ENCODE data around the gene TDRD10.

DNA sequence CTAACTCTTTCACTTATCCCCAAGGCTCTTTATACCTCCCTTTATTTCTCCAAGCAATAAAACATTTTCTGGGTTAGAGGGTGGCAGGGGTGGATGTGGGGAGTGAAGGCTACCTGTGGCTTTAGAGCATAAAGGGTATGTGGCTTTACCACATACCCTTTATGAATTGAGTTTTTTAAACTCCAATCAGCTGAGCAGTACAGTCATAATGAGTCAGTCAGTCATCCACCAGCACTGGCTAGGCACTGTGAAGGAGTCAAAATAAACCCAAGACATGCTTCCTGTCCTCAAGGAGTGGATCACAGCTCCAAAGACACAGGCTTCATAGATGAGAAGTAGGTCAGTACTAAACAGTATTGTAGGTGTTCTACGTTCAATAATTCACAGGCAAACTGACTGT is 2.6 kb upstream of the TDRD10 start:
- TF ChIP-seq, protein P1, sequence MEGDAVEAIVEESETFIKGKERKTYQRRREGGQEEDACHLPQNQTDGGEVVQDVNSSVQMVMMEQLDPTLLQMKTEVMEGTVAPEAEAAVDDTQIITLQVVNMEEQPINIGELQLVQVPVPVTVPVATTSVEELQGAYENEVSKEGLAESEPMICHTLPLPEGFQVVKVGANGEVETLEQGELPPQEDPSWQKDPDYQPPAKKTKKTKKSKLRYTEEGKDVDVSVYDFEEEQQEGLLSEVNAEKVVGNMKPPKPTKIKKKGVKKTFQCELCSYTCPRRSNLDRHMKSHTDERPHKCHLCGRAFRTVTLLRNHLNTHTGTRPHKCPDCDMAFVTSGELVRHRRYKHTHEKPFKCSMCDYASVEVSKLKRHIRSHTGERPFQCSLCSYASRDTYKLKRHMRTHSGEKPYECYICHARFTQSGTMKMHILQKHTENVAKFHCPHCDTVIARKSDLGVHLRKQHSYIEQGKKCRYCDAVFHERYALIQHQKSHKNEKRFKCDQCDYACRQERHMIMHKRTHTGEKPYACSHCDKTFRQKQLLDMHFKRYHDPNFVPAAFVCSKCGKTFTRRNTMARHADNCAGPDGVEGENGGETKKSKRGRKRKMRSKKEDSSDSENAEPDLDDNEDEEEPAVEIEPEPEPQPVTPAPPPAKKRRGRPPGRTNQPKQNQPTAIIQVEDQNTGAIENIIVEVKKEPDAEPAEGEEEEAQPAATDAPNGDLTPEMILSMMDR (IDR thresholded peaks at IDR 0.05) = no peak
- TF ChIP-seq EZH2 (IDR thresholded peaks at IDR 0.05; ENCODE audit: borderline replicate concordance, insufficient read depth, low read depth, low read length, poor library complexity, severe bottlenecking) = no peak

All from B cell (primary cell).